HEK293 (cell line): Measurements from ENCODE around the gene PRR14L.
A peak's percentile ranks its signal among the peaks of the same experiment; 100 is the strongest.

Experiments
- CTCF ChIA-PET: fragments of 350-600 bp; formaldehyde crosslinking; extraction: SDS; loops from one replicate; lab custom pipeline; 2021; ENCODE audit warnings: antibody characterized with exemption; lab: Yijun Ruan, JAX
- POLR2A ChIA-PET: fragments of 300-600 bp; formaldehyde crosslinking; extraction: SDS; loops from one replicate; lab custom pipeline; 2020; ENCODE audit warnings: antibody characterized with exemption, inconsistent platforms; lab: Yijun Ruan, JAX
- H3K27ac ChIP-seq: fragments of 200-500 bp; sonication (Bioruptor generic); 2 replicates; pipeline ENCODE4 v1.5.1; 2014; ENCODE audit warnings: low read depth, low read length, control low read depth, inconsistent platforms; ENCODE audit errors: extremely low read depth
- H3K36me3 ChIP-seq, 2 experiments: fragments of 200-500 bp in 1 of 2; sonication (Bioruptor generic) in 1 of 2; 1 replicate in 1 of 2; 2 replicates in 1 of 2; pipeline ENCODE4 v1.5.1; 2014 to 2017; ENCODE audit warnings: inconsistent platforms in 2 of 2, low read length in 2 of 2; ENCODE audit not compliant: control insufficient read depth in 2 of 2, insufficient read depth in 1 of 2
- H3K4me1 ChIP-seq: fragments of 200-500 bp; sonication (Bioruptor generic); 2 replicates; pipeline ENCODE4 v1.5.1; 2014; ENCODE audit warnings: mild to moderate bottlenecking, low read length, inconsistent platforms; ENCODE audit not compliant: control insufficient read depth, insufficient read depth
- H3K4me3 ChIP-seq: 2 replicates; pipeline ENCODE4 v1.5.1; 2011; ENCODE audit warnings: low read depth, mild to moderate bottlenecking, control low read depth, low read length, moderate library complexity
- H3K9me3 ChIP-seq: fragments of 200-500 bp; sonication (Bioruptor generic); 2 replicates; pipeline ENCODE4 v1.5.1; 2014; ENCODE audit warnings: low read depth, low read length, inconsistent platforms; ENCODE audit not compliant: control insufficient read depth, insufficient read depth
- KLF9 ChIP-seq: fragments of 450-650 bp; formaldehyde crosslinking; IDR thresholded peaks from 2 replicates; pipeline ENCODE4 v1.5.1; 2016; ENCODE audit warnings: missing biosample characterization, missing genetic modification characterization, low read depth
- PRDM1 ChIP-seq: fragments of 450-650 bp; formaldehyde crosslinking; IDR thresholded peaks from 2 replicates; pipeline ENCODE4; 2016; ENCODE audit warnings: missing biosample characterization, missing genetic modification characterization
- ZBTB11 ChIP-seq: fragments of 450-650 bp; formaldehyde crosslinking; conservative IDR thresholded peaks from 2 replicates; pipeline ENCODE4 v1.5.1; 2016; ENCODE audit warnings: low read depth, missing biosample characterization, missing genetic modification characterization
- ZBTB8A ChIP-seq: fragments of 450-650 bp; formaldehyde crosslinking; IDR thresholded peaks from 2 replicates; pipeline ENCODE4 v1.5.1; 2016; ENCODE audit warnings: missing biosample characterization, missing genetic modification characterization
- ZNF133 ChIP-seq: fragments of 450-650 bp; formaldehyde crosslinking; IDR thresholded peaks from 2 replicates; pipeline ENCODE4 v1.5.1; 2016; ENCODE audit warnings: missing biosample characterization, missing genetic modification characterization
- ZNF24 ChIP-seq: fragments of 450-650 bp; formaldehyde crosslinking; IDR thresholded peaks from 2 replicates; pipeline ENCODE4 v1.5.1; 2016; ENCODE audit warnings: missing biosample characterization, missing genetic modification characterization
- ZNF302 ChIP-seq: fragments of 450-650 bp; formaldehyde crosslinking; IDR thresholded peaks from 2 replicates; pipeline ENCODE4 v1.5.1; 2016; ENCODE audit warnings: missing biosample characterization, missing genetic modification characterization, low read depth
- ZNF311 ChIP-seq: fragments of 450-650 bp; formaldehyde crosslinking; IDR thresholded peaks from 2 replicates; pipeline ENCODE4 v1.5.1; 2017; ENCODE audit warnings: missing biosample characterization, missing genetic modification characterization, borderline replicate concordance
- ZNF423 ChIP-seq: fragments of 450-650 bp; formaldehyde crosslinking; IDR thresholded peaks from 2 replicates; pipeline ENCODE4 v1.5.1; 2016; ENCODE audit warnings: missing biosample characterization, missing genetic modification characterization
- ZNF777 ChIP-seq: fragments of 450-650 bp; formaldehyde crosslinking; IDR thresholded peaks from 2 replicates; pipeline ENCODE4 v1.5.1; 2017; ENCODE audit warnings: missing biosample characterization, missing genetic modification characterization, borderline replicate concordance
- ZNF791 ChIP-seq: fragments of 450-650 bp; formaldehyde crosslinking; IDR thresholded peaks from 2 replicates; pipeline ENCODE4 v1.5.1; 2016; ENCODE audit warnings: missing biosample characterization, missing genetic modification characterization
- TF ChIP-seq, protein P1 (sequence below): fragments of 450-650 bp; formaldehyde crosslinking; IDR thresholded peaks from 2 replicates; pipeline ENCODE4 v1.5.1; 2017; ENCODE audit warnings: missing biosample characterization, missing genetic modification characterization
- TF ChIP-seq, protein P2 (sequence below): fragments of 450-650 bp; formaldehyde crosslinking; IDR thresholded peaks from 2 replicates; pipeline ENCODE4 v1.5.1; 2017; ENCODE audit warnings: missing biosample characterization, mild to moderate bottlenecking, missing genetic modification characterization, moderate library complexity

The PRR14L gene

GRCh38 chr22:31652911-31653684, 96.8 kb downstream of the PRR14L start:
- no peaks in the 10 kb centered on the region for H3K9me3 ChIP-seq
- no peak overlapping the region for H3K27ac ChIP-seq
- no peaks in the 10 kb centered on the region for H3K4me1 ChIP-seq
- CTCF ChIA-PET, result interaction anchor here (0.9 to 2.0 kb wide), 3 partner anchors 9 to 318 kb away, joined by 4 to 8 read pairs (median 5); partner anchors contain the start of gene PISD
- POLR2A ChIA-PET, result interaction anchor here (2.3 kb wide), 1 partner anchor 9 kb away, joined by 7 read pairs; the partner anchor contains the start of gene PISD
- 0 out of 2 replicates have a peak, but pooled peaks have one; percentile 4 for TF ChIP-seq KLF9 (tag by site-specific recombination)
- no peak for TF ChIP-seq ZBTB11 (tag by site-specific recombination)
- H3K4me3 ChIP-seq, result no peak overlapping the region
- peaks cover 6 to 16% of the 10 kb centered on the region in 2 experiments; a peak in 2 of 3 replicates for H3K36me3 ChIP-seq

DNA sequence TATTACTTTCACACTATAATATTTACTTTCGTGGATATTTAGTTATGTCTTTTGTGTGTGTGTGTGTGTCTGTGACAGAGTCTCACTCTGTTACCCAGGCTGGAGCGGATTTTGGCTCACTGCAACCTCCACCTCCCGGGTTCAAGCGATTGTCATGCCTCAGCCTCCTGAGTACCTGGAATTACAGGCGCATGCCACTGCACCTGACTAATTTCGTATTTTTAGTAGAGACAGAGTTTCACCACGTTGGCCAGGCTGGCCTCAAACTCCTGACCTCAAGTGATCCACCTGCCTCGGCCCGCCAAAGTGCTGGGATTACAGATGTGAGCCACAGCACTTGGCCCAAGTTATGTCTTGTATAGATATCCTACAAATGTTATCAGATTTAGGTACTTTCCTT, 97.8 kb downstream of the PRR14L start:
- POLR2A ChIA-PET, result interaction anchor here (2.3 kb wide), 1 partner anchor 10 kb away, joined by 7 read pairs; the partner anchor contains the start of gene PISD
- H3K4me3 ChIP-seq, result no peak overlapping the region

GRCh38 chr22:31651664-31652063, 98.3 kb downstream of the PRR14L start:
- CTCF ChIA-PET, result no interaction called here

More for the DNA sequence above, 97.8 kb downstream of the PRR14L start:
- no peak overlapping the region for H3K27ac ChIP-seq
- no peaks in the 10 kb centered on the region for H3K9me3 ChIP-seq
- TF ChIP-seq, protein P1, sequence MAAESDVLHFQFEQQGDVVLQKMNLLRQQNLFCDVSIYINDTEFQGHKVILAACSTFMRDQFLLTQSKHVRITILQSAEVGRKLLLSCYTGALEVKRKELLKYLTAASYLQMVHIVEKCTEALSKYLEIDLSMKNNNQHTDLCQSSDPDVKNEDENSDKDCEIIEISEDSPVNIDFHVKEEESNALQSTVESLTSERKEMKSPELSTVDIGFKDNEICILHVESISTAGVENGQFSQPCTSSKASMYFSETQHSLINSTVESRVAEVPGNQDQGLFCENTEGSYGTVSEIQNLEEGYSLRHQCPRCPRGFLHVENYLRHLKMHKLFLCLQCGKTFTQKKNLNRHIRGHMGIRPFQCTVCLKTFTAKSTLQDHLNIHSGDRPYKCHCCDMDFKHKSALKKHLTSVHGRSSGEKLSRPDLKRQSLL (tag by site-specific recombination), result no peak
- no peak for TF ChIP-seq ZNF24 (tag by site-specific recombination)
- no peak for TF ChIP-seq ZNF302 (tag by site-specific recombination)
- no peak for TF ChIP-seq ZNF133
- TF ChIP-seq ZNF423 (tag by site-specific recombination), result no peak
- no peak for TF ChIP-seq ZNF311 (tag by site-specific recombination)
- no peak for TF ChIP-seq ZNF777
- no peak for TF ChIP-seq ZBTB8A (tag by site-specific recombination)
- TF ChIP-seq, protein P2, sequence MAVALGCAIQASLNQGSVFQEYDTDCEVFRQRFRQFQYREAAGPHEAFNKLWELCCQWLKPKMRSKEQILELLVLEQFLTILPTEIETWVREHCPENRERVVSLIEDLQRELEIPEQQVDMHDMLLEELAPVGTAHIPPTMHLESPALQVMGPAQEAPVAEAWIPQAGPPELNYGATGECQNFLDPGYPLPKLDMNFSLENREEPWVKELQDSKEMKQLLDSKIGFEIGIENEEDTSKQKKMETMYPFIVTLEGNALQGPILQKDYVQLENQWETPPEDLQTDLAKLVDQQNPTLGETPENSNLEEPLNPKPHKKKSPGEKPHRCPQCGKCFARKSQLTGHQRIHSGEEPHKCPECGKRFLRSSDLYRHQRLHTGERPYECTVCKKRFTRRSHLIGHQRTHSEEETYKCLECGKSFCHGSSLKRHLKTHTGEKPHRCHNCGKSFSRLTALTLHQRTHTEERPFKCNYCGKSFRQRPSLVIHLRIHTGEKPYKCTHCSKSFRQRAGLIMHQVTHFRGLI, result no peak
- CTCF ChIA-PET, result interaction anchor here (1.0 kb wide), 1 partner anchor 318 kb away, joined by 8 read pairs; no protein-coding TSS in a partner anchor
- no peaks in the 10 kb centered on the region for H3K4me1 ChIP-seq
- peaks cover 6 to 26% of the 10 kb centered on the region in 2 experiments for H3K36me3 ChIP-seq

More at GRCh38 chr22:31651664-31652063, 98.3 kb downstream of the PRR14L start:
- POLR2A ChIA-PET, result no interaction called here
- Histone ChIP-seq H3K4me3 (no peak overlapping the region), H3K4me1 (peaks cover 2% of the 10 kb centered on the region; the same call in 1 of the 2 replicates), H3K27ac (no peak overlapping the region), H3K36me3 (peaks cover 6 to 30% of the 10 kb centered on the region in 2 experiments), H3K9me3 (no peaks in the 10 kb centered on the region)
- TF ChIP-seq PRDM1 (peak; percentile 30; the same call in 1 of the 2 replicates), ZNF791 (tag by site-specific recombination) (no peak)
